KOPT-K1 (cell line): Measurements from ENCODE around the gene PCDH9.

Experiments used
- H3K27ac ChIP-seq: fragments of 200-600 bp; sonication (generic); 2 replicates; pipeline ENCODE4 v1.5.1; 2016; ENCODE audit warnings: antibody characterized with exemption, mild to moderate bottlenecking, low read depth, low read length; ENCODE audit not compliant: poor library complexity, severe bottlenecking
- H3K36me3 ChIP-seq: fragments of 200-600 bp; sonication (generic); 2 replicates; pipeline ENCODE4 v1.5.1; 2017; ENCODE audit warnings: antibody characterized with exemption, mild to moderate bottlenecking, low read length, moderate library complexity; ENCODE audit not compliant: insufficient read depth
- H3K9me3 ChIP-seq: fragments of 200-600 bp; sonication (generic); 2 replicates; pipeline ENCODE4 v1.5.1; 2017; ENCODE audit warnings: antibody characterized with exemption, low read length, mild to moderate bottlenecking; ENCODE audit not compliant: insufficient read depth, poor library complexity, severe bottlenecking

Gene PCDH9

GRCh38 chr13:66501181-66501580, 729.0 kb downstream of the PCDH9 start:
- Histone ChIP-seq H3K9me3 (no peaks in the 10 kb centered on the region), H3K27ac (no peak overlapping the region), H3K36me3 (no peaks in the 10 kb centered on the region)

DNA sequence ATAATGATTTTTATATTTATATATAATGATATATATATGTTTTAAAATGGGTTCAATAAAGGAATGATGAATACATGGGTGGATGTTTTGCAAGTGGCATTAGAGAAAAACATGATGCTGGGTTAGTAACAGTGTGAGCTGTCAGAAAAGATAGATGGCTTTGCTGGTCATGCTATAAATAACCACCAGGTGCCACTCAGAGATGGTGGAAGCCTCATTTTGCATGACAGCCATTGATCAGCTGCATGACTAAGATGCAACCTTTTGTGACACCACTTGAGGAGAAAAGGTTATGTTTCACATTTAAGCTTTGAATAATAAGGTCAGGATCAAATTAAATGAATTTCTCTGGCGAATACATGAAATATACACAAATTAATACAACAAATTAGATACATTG, 737.7 kb downstream of the PCDH9 start:
- Histone ChIP-seq H3K9me3 (no peaks in the 10 kb centered on the region), H3K36me3 (no peaks in the 10 kb centered on the region), H3K27ac (no peak overlapping the region)

DNA sequence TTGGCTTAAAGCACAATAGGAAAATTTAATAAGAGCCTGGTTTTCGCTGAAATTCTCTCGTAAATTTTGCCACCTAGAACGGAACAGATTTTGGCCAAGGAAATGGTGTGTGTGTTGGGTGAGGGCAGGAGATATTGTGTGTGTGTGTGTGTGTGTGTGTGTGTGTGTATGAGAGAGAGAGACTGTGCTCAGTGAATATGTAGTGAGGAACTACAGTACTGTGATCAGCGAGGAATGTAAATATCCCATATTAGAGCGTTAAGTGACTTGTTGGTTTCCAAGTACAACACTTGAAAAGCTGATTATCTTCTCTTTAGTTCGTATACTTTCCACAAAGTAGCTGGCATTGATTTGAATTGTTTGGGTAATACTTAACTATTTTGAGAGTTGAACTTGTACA, 738.9 kb downstream of the PCDH9 start:
- no peak overlapping the region for H3K27ac ChIP-seq
- no peaks in the 10 kb centered on the region for H3K9me3 ChIP-seq
- no peaks in the 10 kb centered on the region for H3K36me3 ChIP-seq

GRCh38 chr13:66489586-66489985, 740.5 kb downstream of the PCDH9 start:
- Histone ChIP-seq H3K36me3 (no peaks in the 10 kb centered on the region), H3K27ac (no peak overlapping the region), H3K9me3 (no peaks in the 10 kb centered on the region)

DNA sequence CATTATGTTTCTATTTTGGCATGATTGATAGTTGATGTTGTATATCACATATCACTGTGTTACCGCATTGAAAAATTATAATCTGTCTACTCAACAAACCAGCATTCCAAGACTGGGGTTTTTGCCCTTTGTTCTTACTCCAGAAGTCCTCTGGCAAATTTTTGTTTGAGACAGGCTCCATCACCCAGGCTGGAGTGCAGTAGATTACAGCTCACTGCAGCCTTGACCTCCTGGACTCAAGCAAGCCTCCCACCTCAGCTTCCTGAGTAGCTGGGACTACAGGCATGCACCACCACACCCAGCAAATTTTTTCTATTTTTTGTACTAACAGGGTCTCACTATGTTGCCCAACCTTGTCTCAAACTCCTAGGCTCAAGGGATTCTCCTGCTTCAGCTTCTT, 741.0 kb downstream of the PCDH9 start:
- Histone ChIP-seq H3K36me3 (no peaks in the 10 kb centered on the region), H3K9me3 (no peaks in the 10 kb centered on the region), H3K27ac (no peak overlapping the region)

DNA sequence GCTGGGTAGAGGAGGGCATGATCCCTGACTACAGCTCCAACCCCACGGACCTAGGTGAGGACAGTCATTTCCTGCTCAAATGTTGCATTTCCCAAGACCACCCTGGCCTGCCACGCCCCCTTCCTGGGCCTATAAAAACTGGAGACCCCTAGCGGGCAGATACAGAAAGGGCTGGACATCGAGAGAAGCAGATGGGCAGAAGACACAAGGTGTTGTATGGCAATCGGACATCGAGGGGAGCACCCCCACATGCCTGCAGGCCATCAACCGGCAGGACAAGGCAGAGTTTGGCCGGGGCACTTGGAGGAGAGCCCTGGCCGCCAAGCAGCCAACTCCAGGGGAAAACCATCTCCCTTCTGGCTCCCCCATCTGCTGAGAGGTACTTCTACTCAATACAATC, 746.4 kb downstream of the PCDH9 start:
- H3K27ac ChIP-seq, result no peak overlapping the region
- no peaks in the 10 kb centered on the region for H3K9me3 ChIP-seq
- no peaks in the 10 kb centered on the region for H3K36me3 ChIP-seq

- Histone ChIP-seq H3K9me3 (no peaks in the 10 kb centered on the region), H3K27ac (no peak overlapping the region), H3K36me3 (no peaks in the 10 kb centered on the region)
Observed at GRCh38 chr13:66482836-66483235, 747.3 kb downstream of the PCDH9 start.

DNA sequence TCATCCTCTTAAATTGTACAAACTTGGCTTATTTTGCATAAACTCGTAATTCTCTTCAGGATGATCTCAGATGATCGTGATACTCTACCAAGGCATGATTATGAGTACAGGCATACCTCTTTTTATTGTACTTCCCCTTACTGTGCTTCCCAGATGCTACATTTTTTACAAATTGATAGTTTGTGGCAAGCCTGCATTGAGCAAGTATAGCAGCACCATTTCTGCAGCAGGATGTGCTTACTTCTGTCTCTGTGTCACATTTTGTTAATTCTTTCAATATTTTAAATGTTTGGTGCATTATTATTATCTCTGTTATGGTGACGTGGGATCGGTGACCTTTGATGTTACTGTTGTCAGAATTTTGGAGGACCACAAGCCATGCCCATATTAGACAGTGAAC, 752.3 kb downstream of the PCDH9 start:
- Histone ChIP-seq H3K9me3 (no peaks in the 10 kb centered on the region), H3K36me3 (no peaks in the 10 kb centered on the region), H3K27ac (no peak overlapping the region)

DNA sequence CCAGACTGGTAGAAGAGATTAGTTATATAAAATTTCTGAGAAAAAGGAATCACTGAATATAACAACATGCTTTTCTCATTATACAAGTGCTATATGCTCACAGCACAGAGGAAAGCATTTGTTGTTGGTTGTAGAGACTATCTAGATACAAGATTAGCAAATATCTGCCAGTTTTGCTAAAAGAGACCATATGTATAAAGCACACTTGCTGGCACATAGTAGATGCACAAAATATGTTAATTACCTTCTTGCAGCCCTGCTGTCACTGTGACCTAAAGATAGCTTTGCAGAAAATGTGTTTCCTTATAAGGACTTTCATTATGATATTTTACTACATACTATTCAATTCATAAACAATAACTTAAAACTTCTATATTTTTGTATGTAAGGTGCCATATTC, 755.1 kb downstream of the PCDH9 start:
- H3K27ac ChIP-seq, result no peak overlapping the region
- no peaks in the 10 kb centered on the region for H3K9me3 ChIP-seq
- no peaks in the 10 kb centered on the region for H3K36me3 ChIP-seq

DNA sequence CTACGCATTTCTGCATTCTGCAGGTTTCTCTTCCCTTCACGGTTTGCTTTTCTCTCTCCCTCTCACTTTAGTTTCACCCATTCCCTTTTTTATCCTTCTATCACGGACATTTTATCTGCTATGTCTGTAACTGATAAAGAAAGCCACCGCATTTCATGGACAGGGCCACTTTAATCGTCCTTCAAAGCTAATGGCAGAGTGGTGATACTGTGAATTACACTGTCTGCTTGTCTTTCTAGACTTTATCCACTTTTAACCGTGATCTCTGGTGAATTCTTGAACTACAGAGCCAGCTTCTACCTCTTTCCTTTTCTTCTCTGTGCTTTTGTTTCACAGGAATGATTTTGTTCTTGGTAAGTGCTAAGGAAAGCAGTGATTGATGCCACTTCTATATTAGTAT, 760.4 kb downstream of the PCDH9 start:
- Histone ChIP-seq H3K36me3 (no peaks in the 10 kb centered on the region), H3K9me3 (no peaks in the 10 kb centered on the region), H3K27ac (no peak overlapping the region)

- Histone ChIP-seq H3K36me3 (no peaks in the 10 kb centered on the region), H3K9me3 (no peaks in the 10 kb centered on the region)
Observed at GRCh38 chr13:66468656-66469055, 761.5 kb downstream of the PCDH9 start.

DNA sequence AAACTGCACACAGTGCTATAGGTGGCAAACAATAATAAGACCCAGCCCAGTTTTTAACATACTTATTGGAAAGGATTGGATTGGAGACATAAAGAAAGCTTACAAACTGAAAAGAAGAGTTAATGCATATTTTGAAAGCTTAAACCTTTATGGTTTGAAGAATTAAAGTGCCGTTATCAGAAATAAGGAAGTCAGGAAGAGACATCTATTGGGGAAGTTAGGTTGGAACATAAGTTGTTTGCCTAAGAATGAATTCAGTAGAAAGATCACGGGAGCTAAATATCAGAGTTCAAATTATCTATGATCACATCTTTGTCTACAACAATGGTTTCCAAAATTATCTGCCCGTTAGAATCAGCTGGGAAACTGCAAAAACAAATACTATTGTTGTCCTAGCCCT, 767.9 kb downstream of the PCDH9 start:
- Histone ChIP-seq H3K36me3 (no peaks in the 10 kb centered on the region), H3K9me3 (no peaks in the 10 kb centered on the region), H3K27ac (no peak overlapping the region)

More at GRCh38 chr13:66468656-66469055, 761.5 kb downstream of the PCDH9 start:
- no peak overlapping the region for H3K27ac ChIP-seq

DNA sequence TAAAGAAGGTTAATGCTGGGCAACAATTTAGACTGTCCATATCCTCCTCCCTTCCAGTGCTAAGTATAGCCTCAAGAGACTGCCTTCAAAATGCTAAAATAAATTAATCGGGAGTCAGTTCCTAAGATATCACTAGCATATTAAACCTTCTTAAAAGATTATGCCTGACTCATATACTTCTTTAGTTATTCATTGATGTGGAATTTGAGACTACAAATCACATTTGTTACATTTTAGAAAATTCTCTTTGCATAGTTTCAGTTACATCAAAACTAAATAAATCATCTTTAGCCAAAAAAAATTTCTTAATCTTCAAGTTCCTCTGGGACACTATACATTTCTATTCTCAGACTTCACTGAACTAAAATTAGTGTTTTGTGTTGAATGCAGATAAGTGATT, 769.1 kb downstream of the PCDH9 start:
- H3K36me3 ChIP-seq, result no peaks in the 10 kb centered on the region
- H3K27ac ChIP-seq, result no peak overlapping the region
- H3K9me3 ChIP-seq, result no peaks in the 10 kb centered on the region

- H3K27ac ChIP-seq, result no peak overlapping the region
Observed at GRCh38 chr13:66459634-66460033, 770.5 kb downstream of the PCDH9 start.

DNA sequence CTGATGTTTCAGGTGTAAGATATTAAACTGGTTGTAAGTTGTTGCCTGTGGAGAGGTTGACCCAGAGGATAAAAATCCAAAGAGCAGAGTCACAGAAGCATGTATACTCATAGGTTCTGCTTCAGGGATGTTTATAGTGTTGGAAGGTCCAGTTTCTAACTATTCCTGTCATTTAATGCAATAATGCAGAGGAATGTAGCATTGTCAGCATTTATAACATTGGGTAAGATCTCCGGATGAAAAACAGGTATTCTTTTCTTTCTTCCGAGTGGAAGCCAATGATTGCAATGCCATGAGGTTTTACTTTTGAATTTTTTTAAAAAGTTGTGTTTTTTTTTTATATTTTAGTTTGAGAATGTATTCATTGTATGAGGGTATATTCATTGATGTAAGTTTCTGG, 771.0 kb downstream of the PCDH9 start:
- H3K27ac ChIP-seq, result no peak overlapping the region
- H3K9me3 ChIP-seq, result no peaks in the 10 kb centered on the region
- H3K36me3 ChIP-seq, result no peaks in the 10 kb centered on the region

More at GRCh38 chr13:66459634-66460033, 770.5 kb downstream of the PCDH9 start:
- Histone ChIP-seq H3K9me3 (no peaks in the 10 kb centered on the region), H3K36me3 (no peaks in the 10 kb centered on the region)

DNA sequence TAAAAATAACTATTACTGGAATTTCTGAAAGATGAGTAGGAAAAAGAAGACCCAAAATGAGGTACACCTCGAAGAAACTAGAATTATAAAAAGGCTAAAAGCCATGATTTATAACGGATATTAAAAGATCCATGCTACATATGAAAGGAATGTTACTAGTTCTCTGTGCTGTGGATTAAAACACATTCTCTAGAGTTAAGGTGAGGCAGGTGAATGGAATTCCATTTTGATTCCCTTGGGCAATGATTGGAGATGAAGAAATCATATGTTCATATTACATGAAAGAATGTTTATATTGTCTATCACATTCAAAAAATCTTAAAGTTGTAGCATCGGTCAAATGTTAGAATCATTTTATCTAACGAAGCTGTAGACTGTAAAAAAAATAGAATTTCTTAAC, 783.7 kb downstream of the PCDH9 start:
- H3K9me3 ChIP-seq, result no peaks in the 10 kb centered on the region
- H3K27ac ChIP-seq, result no peak overlapping the region
- H3K36me3 ChIP-seq, result no peaks in the 10 kb centered on the region

DNA sequence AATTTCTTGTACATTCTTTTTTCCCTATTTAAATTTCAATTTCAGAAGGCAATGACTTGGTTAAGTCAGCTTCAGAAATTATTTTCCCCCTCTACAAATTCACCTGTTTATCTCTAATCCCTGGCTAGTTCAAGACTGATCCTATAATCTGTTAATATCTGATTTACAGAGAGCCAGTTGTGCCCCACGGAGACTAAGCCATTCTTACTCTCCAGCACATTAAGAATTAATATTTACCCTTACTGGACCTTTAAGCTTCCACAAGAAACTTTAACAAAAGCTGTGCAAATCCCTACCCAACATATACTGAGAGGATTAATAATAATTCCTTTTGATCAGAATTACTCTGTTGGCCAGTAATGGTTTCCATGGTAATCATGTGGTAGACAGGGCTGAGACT, 786.2 kb downstream of the PCDH9 start:
- H3K27ac ChIP-seq, result no peak overlapping the region
- H3K36me3 ChIP-seq, result no peaks in the 10 kb centered on the region
- no peaks in the 10 kb centered on the region for H3K9me3 ChIP-seq
